NCI-H82 treated with DMSO at 0.1 percent for 48 hours (cell line): ENCODE data around the gene YDJC.
"Not testable (repeated sequence)": the region's sequence is repeated elsewhere in the genome, so short reads cannot be mapped to it uniquely, and the experiment has no call there.

Experiments
- DNase-seq: peaks from one replicate; lab custom pipeline; 2025; ENCODE audit not compliant: unreplicated experiment; lab: John Stamatoyannopoulos, UW

YDJC gene

DNA sequence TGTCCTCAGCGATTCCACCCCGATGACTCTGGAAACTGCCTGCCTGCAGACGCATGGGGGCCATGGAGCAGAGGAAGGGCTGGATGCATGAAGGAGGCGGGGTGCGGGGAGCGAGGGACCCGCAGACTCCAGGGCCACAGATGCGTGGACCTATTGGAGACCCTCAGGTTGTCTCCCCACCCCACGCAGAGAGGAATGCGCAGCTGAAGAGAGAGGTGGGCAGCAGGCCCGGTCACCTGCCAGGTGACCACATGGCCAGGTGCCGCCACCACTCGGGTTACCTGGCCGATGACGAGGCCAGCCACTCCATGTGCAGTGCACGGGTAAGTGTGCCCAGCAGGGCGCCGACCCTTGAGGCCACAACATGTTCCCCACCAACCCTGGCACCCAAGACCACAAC is 3.1 kb upstream of the YDJC start:
- no peak for DNase-seq

DNA sequence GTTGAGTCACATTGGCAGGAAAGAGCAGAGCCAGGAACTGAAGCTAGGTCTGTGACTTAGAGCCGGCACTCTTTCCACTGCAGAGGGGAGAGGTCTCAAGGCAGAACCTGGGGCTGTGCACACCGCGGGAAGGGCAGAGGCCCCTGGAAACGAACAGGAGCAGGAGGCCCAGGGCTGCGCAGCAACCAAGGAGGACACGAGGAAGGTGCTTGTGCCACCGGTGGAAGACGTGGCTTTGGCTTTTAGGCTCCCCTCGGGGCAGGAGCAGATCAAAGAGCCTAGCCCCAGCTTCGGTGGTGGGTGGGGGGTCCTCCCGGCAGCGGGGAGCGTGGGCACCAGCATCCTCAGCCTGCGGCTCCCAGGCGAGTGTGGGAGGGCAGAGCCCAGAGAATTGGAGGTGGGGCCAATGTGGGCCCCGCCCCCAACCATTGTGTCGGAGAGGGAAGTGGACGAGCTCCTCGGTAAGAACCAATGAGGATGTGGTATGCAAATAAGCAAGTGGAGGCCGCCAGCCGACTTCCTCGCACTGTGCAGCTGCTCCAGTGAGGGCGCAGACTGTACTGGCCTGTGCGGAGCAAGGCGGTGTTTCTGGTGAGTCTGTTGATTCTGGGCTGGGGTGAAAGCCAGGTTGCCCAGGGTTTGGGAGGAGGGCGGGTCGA is 2.5 kb upstream of the YDJC start, which contains the start of gene CCDC116:
Gene CCDC116 (plus strand): TSS at position 524 of the 659 bp plus-strand sequence. CDS start 422 bp downstream, outside the sequence.
- no peak for DNase-seq

DNA sequence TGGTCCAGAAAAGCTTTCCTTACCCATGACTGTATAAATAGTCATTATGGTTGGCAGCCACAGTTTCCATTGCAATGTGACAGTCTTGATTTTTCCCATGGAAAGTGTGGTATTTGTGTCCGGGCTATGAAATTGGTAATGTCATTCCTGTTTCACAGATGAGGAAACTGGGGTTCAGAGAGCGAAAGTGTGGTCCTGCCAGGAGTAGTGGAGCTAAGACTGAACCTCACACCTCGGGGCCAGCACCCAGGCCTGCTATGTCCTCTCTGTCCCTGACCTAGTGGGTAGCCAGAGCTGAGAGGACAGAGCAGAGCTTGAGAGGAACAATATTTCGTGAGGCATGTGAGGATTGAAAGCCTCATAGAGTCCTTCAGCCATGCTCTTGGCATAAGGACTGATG is 1.2 kb upstream of the YDJC start:
- no peak for DNase-seq

DNA sequence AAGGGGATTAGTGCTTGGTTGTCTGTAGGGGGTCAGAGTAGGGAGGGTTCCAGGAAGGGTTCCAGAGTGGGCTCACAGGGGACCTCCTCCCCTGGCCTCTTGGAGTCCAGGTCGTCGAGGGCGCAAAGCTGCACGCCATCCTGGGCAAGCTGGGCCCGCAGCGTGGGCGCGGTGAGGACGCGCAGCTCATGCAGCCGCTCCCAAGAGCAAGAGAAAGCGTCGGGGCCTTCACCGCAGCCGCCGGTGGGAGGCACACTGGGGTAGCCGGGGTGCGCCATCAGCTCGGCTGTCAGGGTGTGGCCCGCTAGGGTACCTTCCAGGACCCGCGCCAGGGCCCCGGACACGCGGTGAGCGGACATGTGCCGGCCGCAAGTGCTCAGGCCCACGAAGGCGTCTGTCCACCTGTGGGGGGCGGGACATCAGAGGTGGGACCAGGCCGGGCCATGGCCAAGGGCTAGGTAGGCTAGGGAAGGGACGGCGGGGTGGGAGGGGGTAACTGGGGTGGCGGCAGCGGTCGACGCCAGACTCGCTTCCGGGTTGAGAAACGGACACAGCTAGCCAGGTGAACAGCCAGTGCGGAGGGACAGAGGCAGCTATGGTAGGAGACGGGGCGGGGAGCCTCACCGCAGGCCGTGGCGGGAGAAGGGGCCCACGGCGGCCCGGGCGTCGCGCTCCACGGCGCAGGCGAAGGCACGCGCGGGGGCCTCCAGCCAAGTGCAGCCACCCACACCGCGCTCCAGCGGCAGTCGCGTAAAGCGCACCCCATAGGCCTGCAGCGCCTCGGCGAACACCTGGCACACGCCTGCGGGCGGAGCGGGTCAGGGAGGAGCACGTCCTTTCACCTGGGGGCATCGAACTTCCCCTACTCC is 1.2 kb downstream of the YDJC start:
- no peak for DNase-seq

DNA sequence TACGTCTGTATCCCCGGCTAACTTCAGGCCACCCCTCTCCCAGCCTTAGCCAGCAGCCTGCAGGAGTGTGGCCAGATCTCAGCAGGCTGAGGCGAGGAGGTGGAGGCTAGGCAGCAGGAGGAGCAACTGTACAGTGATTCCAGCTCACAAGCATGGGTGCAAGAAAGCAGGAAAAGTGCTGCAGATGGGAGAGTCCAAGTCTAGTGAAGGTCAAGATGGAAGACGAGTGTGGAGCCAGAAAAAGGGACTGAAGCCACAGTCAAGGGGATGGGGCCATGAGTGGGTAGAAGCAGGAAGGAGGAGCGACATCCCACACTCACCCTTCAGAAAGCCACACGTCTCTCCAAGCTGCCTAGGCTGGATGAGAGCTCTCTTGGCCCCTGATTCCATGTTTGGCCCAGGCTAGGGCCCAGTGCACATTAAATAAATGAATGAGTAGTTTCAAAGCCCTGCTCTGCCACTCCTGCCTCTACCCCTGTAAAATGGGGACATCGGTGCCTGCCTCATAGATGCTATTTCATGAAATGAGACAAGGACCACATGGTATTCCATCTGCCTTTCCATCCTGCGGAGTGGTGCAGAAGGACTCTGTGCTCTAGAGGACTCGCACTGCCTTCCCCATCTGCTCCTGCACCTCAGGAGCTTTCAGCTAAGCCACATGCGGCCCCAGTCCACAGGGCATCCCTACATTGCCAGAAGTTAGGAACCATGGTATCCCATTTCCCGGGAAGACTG is 2.9 kb downstream of the YDJC start:
- DNase-seq, result no peak

DNA sequence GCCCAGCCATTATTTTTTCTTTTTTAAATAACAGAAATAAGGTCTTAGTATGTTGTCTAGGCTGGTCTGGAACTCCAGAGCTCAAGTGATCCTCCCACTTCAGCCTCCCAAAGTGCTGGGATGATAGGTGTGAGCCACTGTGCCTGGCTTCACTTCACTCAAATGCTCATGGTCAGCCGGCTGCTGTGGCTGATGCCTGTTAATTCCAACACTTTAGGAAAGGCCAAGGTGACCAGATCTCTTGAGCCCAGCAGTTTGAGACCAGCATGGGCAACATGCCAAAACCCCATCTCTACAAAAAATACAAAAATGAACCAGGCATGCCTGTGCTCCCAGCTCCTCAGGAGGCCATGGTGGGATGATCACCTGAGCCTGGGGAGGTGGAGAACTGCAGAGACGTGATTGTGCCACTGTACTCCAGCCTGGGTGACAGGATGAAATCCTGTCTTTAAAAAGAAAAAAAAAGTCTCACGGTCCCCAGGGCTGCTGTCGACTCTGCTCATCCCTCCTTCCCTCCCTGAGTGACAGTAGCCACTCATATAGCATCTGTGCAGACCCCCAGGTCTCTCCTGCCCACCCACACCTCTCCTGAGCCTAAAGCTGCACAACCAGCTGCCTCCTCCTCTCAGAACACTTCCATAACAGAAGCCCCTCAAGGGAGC is 3.6 kb downstream of the YDJC start:
- DNase-seq, result no peak

DNA sequence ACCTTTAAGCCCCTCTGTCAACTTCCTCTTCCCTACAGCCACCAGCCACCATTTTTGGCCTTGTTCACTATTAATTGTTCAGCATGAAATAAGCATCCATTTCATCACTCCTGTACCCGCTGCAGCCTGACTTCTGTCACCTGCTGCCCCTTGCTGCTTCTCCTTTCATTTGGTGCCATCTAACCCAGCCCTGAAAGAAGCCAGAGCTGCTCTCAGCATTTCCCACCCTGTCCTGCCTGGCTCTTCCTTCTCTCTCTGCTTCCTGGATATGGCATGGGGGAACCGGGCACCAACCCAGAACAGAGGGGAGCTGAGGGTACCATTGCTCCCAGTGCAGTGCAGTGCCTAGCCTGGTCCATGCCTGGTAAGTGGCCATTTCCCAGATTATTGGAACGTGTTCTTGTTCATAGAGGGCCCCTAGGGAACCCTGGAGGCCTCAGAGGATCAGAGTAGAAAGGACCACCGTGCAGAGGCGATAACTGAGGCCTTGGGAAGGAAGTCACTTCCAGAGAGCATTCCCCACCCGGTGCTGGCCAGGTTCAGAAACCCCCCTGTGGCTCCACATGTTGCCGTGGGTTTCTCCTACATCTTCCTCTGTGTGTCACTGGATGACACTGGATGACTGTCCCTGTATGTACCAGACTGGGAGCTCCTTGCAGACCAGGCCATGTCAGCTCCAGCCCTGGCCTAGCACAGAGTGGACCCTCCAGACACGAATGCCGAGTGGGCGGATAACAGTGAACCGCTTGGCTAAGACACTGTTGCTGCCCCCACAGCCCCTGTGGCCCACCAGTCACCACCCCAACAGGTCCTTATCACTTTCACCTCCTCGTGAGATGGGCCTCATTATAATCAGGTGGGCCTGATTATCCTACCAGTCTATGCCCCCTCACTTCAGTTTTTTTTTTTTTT is 4.7 kb downstream of the YDJC start:
- no peak for DNase-seq

DNA sequence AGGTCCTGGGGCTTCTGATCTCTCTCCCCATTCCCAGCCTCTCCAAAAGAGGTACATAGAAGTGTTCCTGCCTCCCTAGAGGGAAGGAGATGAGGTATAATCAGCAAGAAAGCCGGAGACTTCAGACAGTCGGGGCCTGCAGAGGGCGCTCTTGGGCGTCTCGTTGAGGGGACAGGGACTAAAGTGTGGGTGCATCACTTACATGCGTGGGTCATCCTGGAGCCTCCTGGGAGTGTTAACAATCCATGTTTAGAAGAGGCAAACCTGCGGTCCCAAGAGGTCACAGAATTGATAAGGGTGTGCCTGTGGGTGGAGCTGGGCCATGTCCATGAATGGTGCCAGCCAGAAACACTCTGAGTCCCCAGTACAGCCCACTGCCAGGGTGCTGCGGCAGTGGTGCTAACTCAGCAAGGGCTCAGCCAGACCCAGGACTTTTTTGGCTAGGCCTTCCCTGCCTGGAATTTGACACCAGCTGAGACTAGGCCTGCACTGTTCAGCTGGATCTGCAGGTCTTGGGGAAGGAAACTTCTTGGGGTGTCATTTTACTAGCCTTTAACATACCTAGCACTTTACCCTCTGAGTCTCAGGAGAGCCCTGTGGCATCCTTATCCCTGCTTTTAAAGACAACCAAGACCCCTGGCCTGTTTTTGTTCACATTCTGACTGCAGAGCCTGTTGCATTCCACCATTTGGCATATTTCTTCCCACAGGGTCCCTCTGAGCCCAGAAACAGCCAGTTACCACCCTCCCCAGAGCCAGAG is 5.5 kb downstream of the YDJC start:
- DNase-seq, result no peak

DNA sequence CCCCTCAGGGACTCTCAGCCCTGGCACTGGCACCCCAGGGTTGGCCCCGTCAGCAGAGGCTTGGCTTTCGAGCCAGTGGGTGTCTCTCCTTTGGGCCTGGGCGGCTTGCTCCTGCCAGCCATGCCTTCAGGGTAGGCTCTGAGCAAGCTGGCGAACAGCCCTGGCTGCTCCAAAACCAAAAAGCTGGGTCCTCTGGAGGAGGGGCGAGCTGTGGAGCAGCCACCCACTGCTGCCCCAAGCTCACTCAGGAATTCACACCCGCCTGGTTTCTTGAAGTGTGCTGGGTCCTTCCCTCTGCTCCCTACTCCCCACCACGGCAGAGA is 6.2 kb downstream of the YDJC start:
- no peak for DNase-seq

DNA sequence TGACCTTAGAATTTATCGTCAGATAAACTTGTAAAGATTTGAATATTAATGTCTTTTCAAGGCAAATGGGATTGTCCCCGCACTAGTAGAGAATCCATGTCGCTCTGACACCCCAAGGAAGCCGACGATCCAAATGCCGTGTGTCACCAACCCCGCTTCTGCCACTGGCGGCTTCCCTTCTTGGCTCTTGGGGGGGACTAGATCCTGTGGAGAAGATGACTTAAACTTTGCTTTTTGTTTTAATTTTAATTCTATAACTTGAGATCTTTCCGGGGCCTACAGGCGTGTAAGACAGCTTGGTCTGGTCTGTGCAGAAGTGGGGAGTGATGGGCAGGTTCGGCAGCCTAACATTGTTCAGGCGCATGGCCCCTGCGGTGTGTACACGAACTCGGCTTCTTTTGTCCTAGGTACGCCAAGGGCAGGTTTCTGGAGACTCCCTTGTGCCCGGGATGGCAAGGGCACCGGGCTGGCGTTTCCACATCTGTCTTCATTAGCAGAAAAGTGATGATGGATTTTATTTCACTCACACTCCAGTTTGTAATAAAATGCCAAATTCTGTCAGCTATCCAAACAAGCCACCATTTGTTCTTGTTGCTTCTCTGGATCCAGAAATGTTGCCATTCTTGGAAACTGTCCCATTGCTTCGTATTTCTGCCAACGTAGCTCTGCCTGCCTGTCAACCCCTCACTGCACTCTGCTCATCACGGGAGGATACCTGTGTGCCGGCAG is 6.7 kb downstream of the YDJC start:
- no peak for DNase-seq

DNA sequence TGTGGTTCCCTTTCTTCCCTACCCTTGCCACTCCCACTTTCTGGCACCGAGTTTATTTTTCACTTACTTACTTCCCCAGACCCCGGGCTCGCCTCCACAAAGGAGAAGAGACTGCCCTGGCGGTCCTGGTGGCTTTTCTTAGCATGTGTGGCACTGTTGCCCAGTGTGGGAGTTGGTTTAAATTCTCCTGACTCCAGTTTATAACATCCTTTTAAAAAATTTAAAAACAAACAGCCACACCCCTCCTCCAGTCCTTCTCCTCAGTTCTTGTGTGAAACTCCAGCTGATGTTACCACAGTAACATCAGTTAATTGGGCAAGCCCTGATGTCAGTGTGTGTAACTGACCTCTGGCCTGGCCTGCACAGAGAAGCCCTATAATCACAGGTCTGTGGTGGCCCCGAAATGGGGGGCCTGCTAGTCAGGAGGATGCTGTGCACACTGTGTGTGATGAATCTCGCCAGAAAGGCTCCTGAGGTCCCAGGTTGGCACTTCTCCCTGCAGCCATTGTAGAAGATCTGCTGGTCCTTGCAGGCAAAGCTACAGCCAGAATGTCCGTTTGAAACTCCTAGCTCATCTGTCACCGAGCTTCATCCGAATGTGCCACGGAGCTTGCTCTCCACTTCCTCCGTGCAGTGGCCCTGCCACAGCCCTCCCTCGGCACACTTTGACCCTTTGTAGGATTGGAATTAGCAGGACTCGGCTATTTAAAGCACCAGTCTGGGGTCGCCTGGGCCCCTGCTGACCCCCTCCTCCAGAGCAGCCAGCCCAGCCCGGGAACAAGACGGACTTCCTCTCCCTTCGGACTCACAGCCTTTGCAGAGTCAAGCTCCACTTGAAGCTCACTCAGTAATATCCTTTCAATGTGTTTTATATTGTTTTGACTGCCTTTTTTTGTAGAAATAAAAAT is 7.6 kb downstream of the YDJC start:
- DNase-seq, result no peak

DNA sequence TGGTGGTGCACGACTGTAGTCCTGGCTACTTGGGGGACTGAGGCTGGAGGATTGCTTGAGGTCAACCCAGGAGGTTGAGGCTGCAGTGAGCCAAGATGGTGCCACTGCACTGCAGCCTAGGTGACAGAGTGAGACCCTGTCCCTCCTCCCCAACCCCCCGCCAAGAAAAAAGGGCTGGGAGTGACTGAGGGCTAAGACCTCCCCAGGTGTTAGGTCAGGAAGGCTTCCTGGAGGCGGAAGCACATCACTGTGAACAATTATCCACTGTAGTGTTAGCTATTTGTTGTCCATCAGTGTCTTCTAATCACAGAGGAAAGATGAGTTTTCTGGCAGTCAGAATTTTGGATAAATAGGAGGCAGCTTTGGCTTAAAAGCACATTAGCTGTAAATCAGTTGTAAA is 8.8 kb downstream of the YDJC start:
- DNase-seq, result no peak

DNA sequence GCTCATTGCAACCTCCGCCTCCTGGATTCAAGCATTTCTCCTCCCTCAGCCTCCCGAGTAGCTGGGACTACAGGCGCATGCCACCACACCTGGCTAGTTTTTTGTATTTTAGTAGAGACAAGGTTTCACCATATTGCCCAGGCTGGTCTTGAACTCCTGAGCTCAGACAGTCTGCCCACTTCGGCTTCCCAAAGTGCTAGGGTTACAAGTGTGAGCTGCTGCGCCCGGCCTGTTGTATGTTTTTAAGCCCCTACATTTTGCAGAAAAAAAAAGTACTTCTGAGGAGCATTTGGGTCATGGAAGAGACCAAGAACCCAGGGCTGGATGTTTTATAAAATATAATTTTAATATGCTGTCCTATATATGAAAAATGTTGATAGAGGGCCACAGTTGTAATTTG is 12.5 kb downstream of the YDJC start:
- not testable (repeated sequence) for DNase-seq

DNA sequence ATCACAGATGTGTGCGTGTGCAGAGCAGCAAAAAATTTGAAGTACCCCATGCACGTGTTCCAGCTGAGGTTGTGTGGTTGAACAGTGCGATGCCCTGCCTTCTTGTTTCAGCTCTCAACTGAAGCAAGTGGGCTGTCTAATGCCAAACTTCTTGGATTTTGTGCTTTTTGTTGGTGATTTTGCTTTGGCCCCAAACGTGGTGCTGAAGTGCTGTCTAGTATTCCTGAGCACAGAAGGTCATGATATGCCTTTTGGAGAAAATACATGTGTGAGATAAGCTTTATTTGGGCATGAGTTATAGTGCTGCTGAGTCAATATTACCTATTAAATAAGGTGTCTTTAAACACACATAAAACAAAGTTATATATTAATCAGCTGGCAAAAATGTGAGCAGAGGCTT is 14.1 kb downstream of the YDJC start:
- no peak for DNase-seq

DNA sequence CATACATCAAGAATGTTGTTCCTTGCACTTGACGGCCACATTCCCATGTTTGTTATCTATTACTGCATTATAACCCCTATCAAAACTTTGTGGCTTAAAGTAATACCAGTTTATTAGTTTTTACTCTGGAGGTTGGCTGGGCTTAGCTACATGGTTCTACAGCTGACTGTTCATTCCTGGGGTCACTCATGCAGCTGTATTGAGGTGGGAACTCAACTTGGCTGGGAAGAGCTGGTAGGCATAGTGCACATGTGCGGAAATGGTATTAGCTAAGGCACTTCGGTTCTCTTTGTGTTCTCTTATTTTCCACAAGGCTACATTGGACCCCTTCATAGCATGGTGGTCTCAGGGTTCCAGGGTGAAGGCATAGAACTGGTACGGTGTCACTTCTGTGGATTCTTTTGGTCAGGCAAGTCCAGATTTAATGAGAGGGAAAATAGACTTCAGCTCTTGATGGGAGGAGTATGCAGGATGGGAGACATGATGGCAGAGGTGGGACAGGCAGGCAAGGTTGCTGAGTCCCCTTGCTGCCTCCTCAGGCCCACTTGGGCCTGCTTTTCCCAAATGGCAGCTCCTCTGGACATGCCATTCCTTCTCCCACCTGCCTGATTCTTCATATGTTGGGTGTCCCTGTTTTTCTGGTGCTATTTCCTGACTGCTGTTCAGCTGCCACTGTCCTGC is 16.1 kb downstream of the YDJC start:
- DNase-seq, result no peak

DNA sequence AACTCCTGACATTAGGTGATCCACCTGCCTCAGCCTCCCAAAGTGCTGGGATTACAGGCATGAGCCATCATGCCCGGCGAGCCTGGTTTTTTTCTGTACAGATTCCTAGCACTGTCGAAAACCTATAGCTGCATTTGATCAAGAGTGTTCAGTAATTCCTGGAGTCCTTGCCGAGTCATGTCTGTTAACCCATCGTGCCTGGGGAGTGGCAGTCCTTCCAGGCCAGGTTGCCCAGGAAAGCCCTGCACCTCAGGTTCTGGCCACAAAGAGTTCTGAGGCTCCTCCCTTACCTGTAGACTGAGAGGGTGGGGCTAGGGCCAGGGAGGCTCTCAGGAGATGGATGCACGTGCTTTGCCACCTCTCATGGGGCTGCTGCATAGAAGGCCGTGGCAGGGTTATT is 17.0 kb downstream of the YDJC start:
- DNase-seq, result no peak

DNA sequence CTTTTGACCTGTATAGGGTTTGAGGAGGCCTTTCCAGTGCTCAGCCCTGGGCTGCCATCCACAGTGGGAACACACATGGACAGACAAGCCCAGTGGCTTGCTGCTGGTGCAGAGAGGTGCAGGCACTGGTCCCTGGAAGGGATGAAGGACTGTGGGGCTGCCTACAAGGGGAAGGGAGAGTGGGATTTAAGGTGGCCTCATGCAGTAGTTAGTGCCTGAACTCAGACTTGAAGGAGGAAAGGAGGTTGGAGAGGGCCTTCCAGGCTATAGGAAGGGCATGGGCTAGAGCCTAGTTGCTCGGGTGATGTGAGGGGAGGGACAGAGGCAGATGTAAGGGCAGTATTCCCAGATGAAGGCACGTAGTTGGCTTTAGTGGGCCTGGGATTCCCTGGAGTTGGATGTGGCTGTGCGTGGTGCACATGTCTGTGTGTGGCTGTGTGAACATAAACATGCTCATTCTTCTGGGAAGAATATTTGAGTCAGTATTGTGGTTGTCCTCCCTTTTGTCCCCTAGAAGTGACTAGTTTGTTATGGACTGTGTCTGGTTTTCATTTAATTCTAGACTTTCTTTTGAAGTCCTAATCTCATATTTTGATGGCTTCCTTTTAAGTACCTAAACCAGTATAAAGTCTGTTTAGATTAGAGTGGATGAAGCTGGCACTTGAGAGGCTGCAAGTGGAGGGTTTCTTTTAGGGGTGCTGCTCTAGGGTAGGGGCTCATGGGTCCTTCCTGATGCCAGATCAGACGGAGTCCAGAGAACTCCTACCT is 18.4 kb downstream of the YDJC start:
- no peak for DNase-seq
